Mucosa of stomach (tissue), 1 donor: ENCODE data around the gene UTP14C.
"Not testable (repeated sequence)": the region's sequence is repeated elsewhere in the genome, so short reads cannot be mapped to it uniquely, and the experiment has no call there.

Experiments
- H3K27me3 ChIP-seq: one replicate; pipeline ENCODE4 v1.7.0; 2013; ENCODE audit warnings: mild to moderate bottlenecking, low read length; ENCODE audit not compliant: control insufficient read depth, insufficient read depth
- H3K36me3 ChIP-seq: one replicate; pipeline ENCODE4 v1.7.0; 2013; ENCODE audit warnings: low read length; ENCODE audit not compliant: control insufficient read depth, insufficient read depth
- H3K4me1 ChIP-seq: one replicate; pipeline ENCODE4 v1.7.0; 2013; ENCODE audit warnings: mild to moderate bottlenecking, low read length; ENCODE audit not compliant: control insufficient read depth, insufficient read depth
- H3K4me3 ChIP-seq: one replicate; pipeline ENCODE4 v1.7.0; 2013; ENCODE audit warnings: low read length
- H3K9ac ChIP-seq: one replicate; pipeline ENCODE4 v1.7.0; 2013; ENCODE audit warnings: mild to moderate bottlenecking, low read length, moderate library complexity
- H3K9me3 ChIP-seq: one replicate; pipeline ENCODE4 v1.7.0; 2013; ENCODE audit warnings: mild to moderate bottlenecking, low read length, moderate library complexity; ENCODE audit not compliant: control insufficient read depth
- donor health status: Pancreatic carcinoma.

UTP14C gene

DNA sequence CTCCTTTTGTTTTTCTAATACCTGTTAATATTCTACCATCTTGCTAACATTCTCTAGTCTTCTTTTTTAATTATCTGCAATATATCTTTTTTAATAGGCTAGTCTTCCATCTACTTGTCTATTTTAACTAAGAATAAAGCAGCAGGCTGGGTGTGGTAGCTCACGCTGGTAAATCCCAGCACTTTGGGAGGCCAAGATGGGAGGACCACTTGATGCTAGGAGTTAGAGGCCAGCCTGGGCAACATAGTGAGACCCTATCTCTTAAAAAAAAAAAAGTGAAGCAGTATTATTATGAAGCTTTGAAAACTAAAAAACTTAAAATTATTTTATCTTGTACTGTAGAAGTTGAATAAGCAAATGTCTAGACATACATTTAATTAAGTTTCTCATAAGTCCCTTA is 3.3 kb downstream of the UTP14C start:
- Histone ChIP-seq H3K36me3 (no peaks in the 10 kb centered on the region), H3K4me3 (no peak overlapping the region), H3K9ac (no peak overlapping the region), H3K27me3 (no peaks in the 10 kb centered on the region), H3K9me3 (no peaks in the 10 kb centered on the region), H3K4me1 (peaks cover 6% of the 10 kb centered on the region)

DNA sequence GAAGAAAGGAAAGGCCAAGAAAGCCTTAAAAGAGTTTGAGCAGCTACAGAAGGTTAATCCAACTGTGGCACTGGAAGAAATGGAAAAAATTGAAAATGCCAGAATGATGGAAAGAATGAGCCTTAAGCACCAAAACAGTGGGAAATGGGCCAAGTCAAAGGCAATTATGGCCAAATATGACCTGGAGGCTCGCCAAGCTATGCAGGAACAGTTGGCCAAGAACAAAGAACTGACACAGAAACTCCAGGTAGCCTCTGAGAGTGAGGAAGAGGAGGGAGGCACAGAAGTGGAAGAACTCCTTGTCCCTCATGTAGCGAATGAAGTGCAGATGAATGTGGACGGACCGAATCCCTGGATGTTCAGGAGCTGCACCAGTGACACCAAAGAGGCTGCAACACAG is 5.1 kb downstream of the UTP14C start:
- Histone ChIP-seq H3K9ac (no peak overlapping the region), H3K36me3 (no peaks in the 10 kb centered on the region), H3K9me3 (no peaks in the 10 kb centered on the region), H3K4me1 (peaks cover 6% of the 10 kb centered on the region), H3K27me3 (no peaks in the 10 kb centered on the region), H3K4me3 (no peak overlapping the region)

DNA sequence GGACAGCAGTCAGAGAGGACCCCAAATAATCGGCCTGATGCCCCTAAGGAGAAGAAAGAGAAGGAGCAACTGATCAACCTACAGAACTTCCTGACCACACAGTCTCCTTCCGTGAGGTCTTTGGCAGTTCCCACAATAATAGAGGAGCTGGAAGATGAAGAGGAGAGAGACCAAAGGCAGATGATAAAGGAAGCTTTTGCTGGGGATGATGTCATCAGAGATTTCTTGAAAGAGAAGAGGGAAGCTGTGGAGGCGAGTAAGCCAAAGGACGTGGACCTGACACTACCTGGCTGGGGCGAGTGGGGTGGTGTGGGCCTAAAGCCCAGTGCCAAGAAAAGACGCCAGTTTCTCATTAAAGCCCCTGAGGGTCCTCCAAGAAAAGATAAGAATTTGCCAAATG is 5.9 kb downstream of the UTP14C start:
- H3K4me3 ChIP-seq, H3K9me3 ChIP-seq, H3K4me1 ChIP-seq, H3K27me3 ChIP-seq, H3K36me3 ChIP-seq, H3K9ac ChIP-seq: not testable (repeated sequence)

DNA sequence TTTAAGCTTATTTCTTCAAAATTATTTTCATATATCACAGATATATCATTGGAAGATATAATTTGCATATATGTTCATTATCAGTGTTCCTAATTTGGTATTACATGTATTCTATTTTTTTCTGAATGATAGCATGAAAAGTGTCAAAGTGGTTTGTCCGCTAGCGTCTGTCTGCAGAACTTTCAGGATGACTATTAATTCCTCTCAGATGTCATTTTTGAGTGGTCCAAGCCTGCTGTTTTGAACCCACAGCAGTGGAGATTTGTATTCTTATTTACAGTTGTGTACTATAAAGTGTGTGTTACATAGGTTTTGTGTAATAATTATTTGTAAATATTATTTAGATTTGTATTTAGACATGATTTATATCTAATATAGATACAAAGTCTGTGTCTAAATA is 8.5 kb downstream of the UTP14C start:
- H3K36me3 ChIP-seq, result no peaks in the 10 kb centered on the region
- H3K9me3 ChIP-seq, result no peaks in the 10 kb centered on the region
- H3K4me1 ChIP-seq, result no peaks in the 10 kb centered on the region
- no peak overlapping the region for H3K9ac ChIP-seq
- no peaks in the 10 kb centered on the region for H3K27me3 ChIP-seq
- no peak overlapping the region for H3K4me3 ChIP-seq

DNA sequence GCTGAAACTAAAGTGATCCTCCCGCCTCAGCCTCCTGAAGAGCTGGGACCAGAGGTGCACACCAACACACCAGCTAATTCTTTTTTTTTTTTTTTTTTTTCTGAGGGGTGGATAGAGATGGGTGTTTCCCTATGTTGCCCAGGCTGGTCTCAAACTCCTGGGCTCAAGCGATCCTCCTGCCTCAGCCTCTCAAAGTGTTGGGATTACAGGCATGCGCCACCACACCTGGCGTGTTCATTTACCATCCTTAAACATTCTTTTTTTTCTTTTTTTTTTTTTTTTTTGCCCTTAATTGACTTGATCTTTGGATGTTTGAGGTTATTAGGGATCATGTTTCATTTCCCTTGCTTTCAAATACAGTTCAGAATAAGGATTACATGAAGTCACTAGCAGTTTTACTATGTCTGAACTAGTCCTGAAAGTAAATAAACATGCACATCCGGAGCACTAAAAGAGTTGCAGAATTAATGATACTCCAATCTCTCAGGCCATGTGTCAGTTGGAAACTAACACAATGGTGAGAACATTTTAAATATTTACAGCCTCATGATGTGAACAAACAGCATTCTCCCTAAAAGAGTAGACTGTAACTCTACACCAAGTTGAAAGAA is 10.2 kb downstream of the UTP14C start:
- Histone ChIP-seq H3K4me1 (no peaks in the 10 kb centered on the region), H3K9ac (no peak overlapping the region), H3K9me3 (no peaks in the 10 kb centered on the region), H3K4me3 (no peak overlapping the region), H3K36me3 (no peaks in the 10 kb centered on the region), H3K27me3 (no peaks in the 10 kb centered on the region)

DNA sequence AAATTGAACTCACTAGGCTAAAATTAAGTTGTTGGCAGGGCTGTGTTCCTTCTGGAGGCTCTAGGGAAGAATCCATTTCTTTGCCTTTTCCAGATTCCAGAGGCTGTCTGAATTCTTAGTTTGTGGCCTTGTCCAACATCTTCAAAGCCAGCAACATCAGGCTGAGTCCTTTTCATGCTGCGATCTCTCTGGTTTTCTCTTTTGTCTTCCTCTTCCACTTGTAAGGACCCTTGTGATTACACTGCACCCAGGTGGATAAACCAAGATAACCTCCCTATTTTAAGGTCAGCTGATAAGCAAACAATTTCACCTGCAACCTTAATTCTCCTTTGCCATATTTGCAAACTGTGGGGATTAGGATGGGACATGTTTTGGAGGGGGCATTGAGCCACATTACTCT is 11.5 kb downstream of the UTP14C start:
- H3K27me3 ChIP-seq, result no peaks in the 10 kb centered on the region
- no peak overlapping the region for H3K9ac ChIP-seq
- no peaks in the 10 kb centered on the region for H3K9me3 ChIP-seq
- no peaks in the 10 kb centered on the region for H3K36me3 ChIP-seq
- H3K4me1 ChIP-seq, result no peaks in the 10 kb centered on the region
- H3K4me3 ChIP-seq, result no peak overlapping the region

DNA sequence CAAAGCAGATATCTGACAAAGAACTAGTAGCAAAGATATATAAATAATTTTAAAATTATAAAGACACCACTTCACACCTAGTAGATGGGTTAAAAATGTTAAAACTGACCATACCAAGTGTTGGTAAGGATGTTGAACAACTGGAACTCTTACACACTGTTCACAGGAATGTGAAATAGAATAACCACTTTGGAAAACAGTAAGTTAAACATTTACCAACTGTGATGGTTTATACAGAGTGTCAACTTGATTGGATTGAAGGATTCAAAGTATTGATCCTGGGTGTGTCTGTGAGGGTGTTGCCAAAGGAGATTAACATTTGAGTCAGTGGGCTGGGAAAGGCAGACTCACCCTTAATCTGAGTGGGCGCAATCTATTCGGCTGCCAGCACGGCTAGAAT is 19.2 kb downstream of the UTP14C start:
- H3K9me3 ChIP-seq, result no peaks in the 10 kb centered on the region
- no peak overlapping the region for H3K4me3 ChIP-seq
- no peaks in the 10 kb centered on the region for H3K36me3 ChIP-seq
- H3K9ac ChIP-seq, result no peak overlapping the region
- H3K4me1 ChIP-seq, result no peaks in the 10 kb centered on the region
- no peaks in the 10 kb centered on the region for H3K27me3 ChIP-seq

DNA sequence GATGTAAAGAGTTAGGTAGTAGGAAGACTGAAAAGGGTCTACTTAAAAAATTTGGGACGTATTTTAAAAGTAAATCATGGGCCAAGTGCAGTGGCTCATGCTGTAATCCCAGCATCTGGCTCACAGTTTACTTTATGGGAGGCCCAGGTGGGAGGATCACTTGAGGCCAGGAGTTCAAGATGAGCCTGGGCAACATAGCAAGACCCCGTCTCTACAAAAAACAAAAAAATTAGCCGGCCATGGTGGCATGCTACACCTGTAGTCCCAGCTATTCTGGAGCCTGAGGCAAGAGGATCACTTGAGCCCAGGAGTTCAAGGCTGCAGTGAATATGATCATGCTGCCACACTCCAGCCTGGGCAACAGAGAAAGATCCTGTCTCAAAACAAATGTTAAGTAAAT is 23.0 kb downstream of the UTP14C start:
- H3K9ac ChIP-seq, result no peak overlapping the region

DNA sequence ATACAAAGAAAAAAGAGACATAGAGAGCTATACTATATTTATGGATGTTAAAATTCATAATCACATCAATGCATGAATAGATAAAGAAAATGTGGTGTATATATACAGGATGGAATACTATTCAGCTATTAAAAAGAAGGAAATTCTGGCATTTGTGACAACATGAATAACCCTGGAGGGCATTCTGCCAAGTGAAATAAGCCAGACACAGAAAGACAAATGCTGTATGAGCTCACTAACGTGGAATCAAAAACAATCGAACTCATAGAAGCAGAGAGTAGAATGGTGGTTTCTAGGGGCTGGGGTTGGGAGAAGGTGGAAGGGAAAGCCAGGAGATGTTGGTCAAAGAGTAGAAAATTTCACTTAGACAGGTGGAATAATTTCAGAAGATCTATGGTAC is 24.0 kb downstream of the UTP14C start:
- H3K9me3 ChIP-seq, result no peaks in the 10 kb centered on the region
- no peaks in the 10 kb centered on the region for H3K36me3 ChIP-seq
- H3K9ac ChIP-seq, result no peak overlapping the region
- H3K4me1 ChIP-seq, result no peaks in the 10 kb centered on the region
- no peaks in the 10 kb centered on the region for H3K27me3 ChIP-seq
- no peak overlapping the region for H3K4me3 ChIP-seq

More for the DNA sequence above, 23.0 kb downstream of the UTP14C start:
- Histone ChIP-seq H3K36me3 (no peaks in the 10 kb centered on the region), H3K4me1 (no peaks in the 10 kb centered on the region), H3K9me3 (no peaks in the 10 kb centered on the region), H3K27me3 (no peaks in the 10 kb centered on the region), H3K4me3 (no peak overlapping the region)

DNA sequence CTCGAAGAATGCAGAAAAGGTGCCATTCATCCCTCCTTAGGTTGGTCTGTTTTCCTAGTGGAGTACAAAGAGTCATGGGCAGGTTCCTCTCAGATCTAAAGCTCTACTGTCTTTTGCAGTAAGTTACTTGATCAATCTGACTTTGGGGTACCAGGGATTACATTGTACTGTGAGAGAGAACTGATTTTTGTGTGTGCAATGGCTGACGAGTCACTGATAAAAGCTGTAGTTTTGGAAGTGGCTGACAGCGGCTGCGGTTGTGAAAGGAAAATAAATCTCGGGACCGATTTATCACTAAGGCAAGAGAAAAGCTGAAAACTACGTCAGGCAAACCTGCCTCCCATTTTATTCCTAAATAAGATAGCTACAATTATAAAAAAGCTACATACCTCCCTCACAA is 26.9 kb downstream of the UTP14C start:
- Histone ChIP-seq H3K4me3 (no peak overlapping the region), H3K27me3 (no peaks in the 10 kb centered on the region), H3K9ac (no peak overlapping the region), H3K4me1 (no peaks in the 10 kb centered on the region), H3K9me3 (no peaks in the 10 kb centered on the region), H3K36me3 (no peaks in the 10 kb centered on the region)

DNA sequence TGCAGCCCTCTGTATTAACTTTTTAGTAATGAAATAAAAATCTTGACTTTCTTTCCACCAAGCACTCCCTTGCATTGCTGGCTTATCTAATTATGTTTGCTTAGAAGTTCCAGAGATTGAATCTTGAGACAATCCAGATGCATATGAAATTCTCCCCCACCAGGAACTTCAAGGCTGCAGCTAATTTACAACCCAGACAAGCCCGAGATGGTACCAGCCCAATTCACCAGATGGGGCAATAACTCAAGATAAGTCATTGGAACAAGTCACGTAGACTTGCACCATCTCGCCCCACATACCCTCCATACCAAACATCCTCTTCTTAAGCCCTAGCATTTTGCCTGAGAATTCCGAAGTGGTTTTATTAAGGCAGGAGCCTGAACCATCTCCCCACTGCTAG is 29.0 kb downstream of the UTP14C start:
- H3K9me3 ChIP-seq, result no peaks in the 10 kb centered on the region
- H3K4me1 ChIP-seq, result no peaks in the 10 kb centered on the region
- H3K36me3 ChIP-seq, result no peaks in the 10 kb centered on the region
- no peak overlapping the region for H3K9ac ChIP-seq
- H3K4me3 ChIP-seq, result no peak overlapping the region
- H3K27me3 ChIP-seq, result no peaks in the 10 kb centered on the region

DNA sequence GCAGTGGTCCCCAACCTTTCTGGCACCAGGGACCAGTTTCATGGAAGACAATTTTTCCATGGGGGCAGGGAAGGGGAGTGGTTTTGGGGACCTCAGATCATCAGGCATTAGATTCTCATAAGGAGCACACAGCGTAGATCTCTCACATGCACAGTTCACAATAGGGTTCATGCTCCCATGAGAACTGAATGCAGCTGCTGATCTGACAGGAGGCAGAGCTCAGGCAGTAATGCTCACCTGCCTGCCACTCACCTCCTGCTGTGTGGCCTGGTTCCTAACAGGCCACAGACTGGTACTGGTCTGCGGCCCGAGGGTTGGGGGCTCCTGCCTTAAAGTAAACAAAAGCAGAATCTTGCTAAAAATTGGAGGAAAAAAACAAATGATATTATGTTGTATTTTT is 36.6 kb downstream of the UTP14C start:
- not testable (repeated sequence) for H3K4me1 ChIP-seq, H3K36me3 ChIP-seq, H3K9ac ChIP-seq, H3K9me3 ChIP-seq, H3K27me3 ChIP-seq, H3K4me3 ChIP-seq

DNA sequence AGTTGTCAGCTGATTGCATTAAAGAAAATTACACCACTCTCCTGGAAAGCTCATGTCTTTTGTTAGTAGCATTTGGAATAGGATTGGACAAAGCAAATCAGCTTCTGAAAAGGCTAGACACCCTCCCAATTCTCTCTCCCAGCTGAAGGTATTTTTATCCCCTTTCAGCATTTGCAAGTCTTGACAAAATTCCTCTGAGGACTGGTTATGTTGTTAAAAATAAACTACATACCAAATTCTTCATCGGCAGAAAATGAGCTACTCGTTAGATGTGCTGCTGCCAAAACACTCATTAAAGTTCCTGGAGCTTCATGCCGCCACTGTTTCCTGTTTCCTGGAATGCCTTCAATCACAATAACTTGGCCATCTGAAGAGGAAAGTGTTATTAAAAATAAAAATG is 37.1 kb downstream of the UTP14C start:
- no peaks in the 10 kb centered on the region for H3K9me3 ChIP-seq
- H3K4me1 ChIP-seq, result no peaks in the 10 kb centered on the region
- no peaks in the 10 kb centered on the region for H3K36me3 ChIP-seq
- H3K9ac ChIP-seq, result no peak overlapping the region
- H3K27me3 ChIP-seq, result no peaks in the 10 kb centered on the region
- no peak overlapping the region for H3K4me3 ChIP-seq
